DND-41 (cell line): ENCODE results near the gene CEBPG.

Experiments used
- ATAC-seq: fragments of 200-7000 bp; cut with Tn5 transposase; 3 replicates; pipeline ENCODE4 v1.9.1; 2021; ENCODE audit warnings: low read depth; ENCODE audit not compliant: insufficient read depth
- DNase-seq: peaks from one replicate; pipeline ENCODE4 v3.0.0-alpha.2; 2020
- H2AFZ ChIP-seq: 2 replicates; pipeline ENCODE4 v1.6.0; 2012; ENCODE audit warnings: low read depth, low read length
- H3K27ac ChIP-seq: 2 replicates; pipeline ENCODE4 v1.5.1; 2012; ENCODE audit warnings: low read length, inconsistent platforms
- H3K27me3 ChIP-seq: fragments of 200-600 bp; sonication (generic); 2 replicates; pipeline ENCODE4 v1.6.0; 2012; ENCODE audit warnings: low read length, mild to moderate bottlenecking, inconsistent platforms; ENCODE audit not compliant: insufficient read depth, poor library complexity
- H3K36me3 ChIP-seq: 2 replicates; pipeline ENCODE4 v1.5.1; 2012; ENCODE audit warnings: low read length, inconsistent platforms; ENCODE audit not compliant: insufficient read depth
- H3K4me1 ChIP-seq: 2 replicates; pipeline ENCODE4 v1.5.1; 2012; ENCODE audit warnings: mild to moderate bottlenecking, low read length; ENCODE audit not compliant: insufficient read depth
- H3K4me2 ChIP-seq: 2 replicates; pipeline ENCODE4 v1.6.0; 2012; ENCODE audit warnings: mild to moderate bottlenecking, moderate library complexity, low read length, inconsistent platforms; ENCODE audit not compliant: insufficient read depth
- H3K4me3 ChIP-seq, 2 experiments: fragments of 200-600 bp in 1 of 2; shearing (Covaris generic) in 1 of 2; 2 replicates each; pipeline ENCODE4 v1.5.1; 2012 to 2016; ENCODE audit warnings: inconsistent platforms in 2 of 2, low read length in 2 of 2, mild to moderate bottlenecking in 2 of 2, low read depth in 1 of 2, moderate library complexity in 1 of 2
- H3K79me2 ChIP-seq: 2 replicates; pipeline ENCODE4 v1.6.0; 2012; ENCODE audit warnings: low read length, inconsistent platforms; ENCODE audit not compliant: insufficient read depth
- H3K9ac ChIP-seq: 2 replicates; pipeline ENCODE4 v1.6.0; 2012; ENCODE audit warnings: low read depth, mild to moderate bottlenecking, inconsistent platforms, low read length, moderate library complexity
- H3K9me3 ChIP-seq: 2 replicates; pipeline ENCODE4 v1.5.1; 2012; ENCODE audit warnings: low read length, moderate library complexity, mild to moderate bottlenecking, inconsistent platforms; ENCODE audit not compliant: insufficient read depth, severe bottlenecking
- H4K20me1 ChIP-seq: 2 replicates; pipeline ENCODE4 v1.6.0; 2012; ENCODE audit warnings: low read length; ENCODE audit not compliant: insufficient read depth
- EZH2 ChIP-seq: IDR thresholded peaks from 3 replicates; pipeline ENCODE4 v1.6.1; 2012; ENCODE audit warnings: borderline replicate concordance, low read depth, mild to moderate bottlenecking, moderate library complexity, low read length, inconsistent platforms; ENCODE audit not compliant: severe bottlenecking
- TF ChIP-seq, protein P1 (sequence below): IDR thresholded peaks from 2 replicates; pipeline ENCODE4 v1.5.1; 2012; ENCODE audit warnings: borderline replicate concordance, low read length, moderate library complexity, mild to moderate bottlenecking; ENCODE audit not compliant: poor library complexity, severe bottlenecking; ENCODE audit errors: extremely low read depth

Gene CEBPG

GRCh38 chr19:33339016-33339984, 34.2 kb upstream of the CEBPG start:
- Histone ChIP-seq H2AFZ (no peak overlapping the region), H3K79me2 (no peaks in the 10 kb centered on the region), H3K27me3 (no peaks in the 10 kb centered on the region), H3K9ac (no peak overlapping the region), H3K27ac (no peak overlapping the region), H3K4me1 (no peaks in the 10 kb centered on the region), H3K9me3 (no peaks in the 10 kb centered on the region), H3K4me3 (no peak overlapping the region), H4K20me1 (no peaks in the 10 kb centered on the region), H3K4me2 (no peak overlapping the region), H3K36me3 (no peaks in the 10 kb centered on the region)
- ATAC-seq (no peak), DNase-seq (no peak)
- no peak for TF ChIP-seq EZH2
- TF ChIP-seq, protein P1, sequence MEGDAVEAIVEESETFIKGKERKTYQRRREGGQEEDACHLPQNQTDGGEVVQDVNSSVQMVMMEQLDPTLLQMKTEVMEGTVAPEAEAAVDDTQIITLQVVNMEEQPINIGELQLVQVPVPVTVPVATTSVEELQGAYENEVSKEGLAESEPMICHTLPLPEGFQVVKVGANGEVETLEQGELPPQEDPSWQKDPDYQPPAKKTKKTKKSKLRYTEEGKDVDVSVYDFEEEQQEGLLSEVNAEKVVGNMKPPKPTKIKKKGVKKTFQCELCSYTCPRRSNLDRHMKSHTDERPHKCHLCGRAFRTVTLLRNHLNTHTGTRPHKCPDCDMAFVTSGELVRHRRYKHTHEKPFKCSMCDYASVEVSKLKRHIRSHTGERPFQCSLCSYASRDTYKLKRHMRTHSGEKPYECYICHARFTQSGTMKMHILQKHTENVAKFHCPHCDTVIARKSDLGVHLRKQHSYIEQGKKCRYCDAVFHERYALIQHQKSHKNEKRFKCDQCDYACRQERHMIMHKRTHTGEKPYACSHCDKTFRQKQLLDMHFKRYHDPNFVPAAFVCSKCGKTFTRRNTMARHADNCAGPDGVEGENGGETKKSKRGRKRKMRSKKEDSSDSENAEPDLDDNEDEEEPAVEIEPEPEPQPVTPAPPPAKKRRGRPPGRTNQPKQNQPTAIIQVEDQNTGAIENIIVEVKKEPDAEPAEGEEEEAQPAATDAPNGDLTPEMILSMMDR = no peak

DNA sequence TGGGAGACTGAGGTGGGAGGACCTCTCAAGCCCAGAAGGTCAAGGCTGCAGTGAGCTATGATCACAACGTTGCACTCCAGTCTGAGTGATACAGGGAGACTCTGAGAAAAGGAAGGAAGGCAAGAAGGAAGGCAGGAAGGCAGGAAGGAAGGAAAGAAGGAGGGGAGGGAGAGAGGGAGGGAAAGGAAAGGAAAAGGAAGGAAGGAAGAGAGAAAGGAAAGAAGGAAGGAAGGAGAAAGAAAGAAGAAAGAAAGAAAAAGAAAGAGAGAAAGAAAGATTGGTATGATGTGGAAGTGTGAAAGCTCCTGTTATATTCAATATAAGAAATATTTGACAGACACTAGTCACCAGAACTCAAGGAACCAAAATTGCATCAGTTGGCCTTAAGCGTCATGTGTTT, 32.5 kb upstream of the CEBPG start:
- no peaks in the 10 kb centered on the region for H3K4me1 ChIP-seq
- TF ChIP-seq, protein P1 = no peak
- TF ChIP-seq EZH2 = no peak
- no peak overlapping the region for H3K4me2 ChIP-seq
- no peaks in the 10 kb centered on the region for H4K20me1 ChIP-seq
- no peaks in the 10 kb centered on the region for H3K36me3 ChIP-seq
- no peak overlapping the region for H3K4me3 ChIP-seq
- H2AFZ ChIP-seq = no peak overlapping the region
- no peaks in the 10 kb centered on the region for H3K9me3 ChIP-seq
- H3K27ac ChIP-seq = no peak overlapping the region
- ATAC-seq (no peak), DNase-seq (no peak)
- peaks cover 6% of the 10 kb centered on the region for H3K27me3 ChIP-seq
- no peak overlapping the region for H3K9ac ChIP-seq
- no peaks in the 10 kb centered on the region for H3K79me2 ChIP-seq

GRCh38 chr19:33343301-33343700, 30.2 kb upstream of the CEBPG start:
- no peak for DNase-seq
- H3K36me3 ChIP-seq = no peaks in the 10 kb centered on the region
- H2AFZ ChIP-seq = no peak overlapping the region
- H3K79me2 ChIP-seq = no peaks in the 10 kb centered on the region
- H3K4me3 ChIP-seq = no peak overlapping the region
- H3K9ac ChIP-seq = no peak overlapping the region
- peaks cover 15% of the 10 kb centered on the region for H3K27me3 ChIP-seq
- H3K9me3 ChIP-seq = no peaks in the 10 kb centered on the region
- no peak for TF ChIP-seq EZH2
- TF ChIP-seq, protein P1 = no peak
- no peaks in the 10 kb centered on the region for H4K20me1 ChIP-seq
- H3K27ac ChIP-seq = no peak overlapping the region
- no peaks in the 10 kb centered on the region for H3K4me1 ChIP-seq
- H3K4me2 ChIP-seq = no peak overlapping the region
- no peak for ATAC-seq
